ENCODE results near the gene RS1.

Gene RS1

DNA sequence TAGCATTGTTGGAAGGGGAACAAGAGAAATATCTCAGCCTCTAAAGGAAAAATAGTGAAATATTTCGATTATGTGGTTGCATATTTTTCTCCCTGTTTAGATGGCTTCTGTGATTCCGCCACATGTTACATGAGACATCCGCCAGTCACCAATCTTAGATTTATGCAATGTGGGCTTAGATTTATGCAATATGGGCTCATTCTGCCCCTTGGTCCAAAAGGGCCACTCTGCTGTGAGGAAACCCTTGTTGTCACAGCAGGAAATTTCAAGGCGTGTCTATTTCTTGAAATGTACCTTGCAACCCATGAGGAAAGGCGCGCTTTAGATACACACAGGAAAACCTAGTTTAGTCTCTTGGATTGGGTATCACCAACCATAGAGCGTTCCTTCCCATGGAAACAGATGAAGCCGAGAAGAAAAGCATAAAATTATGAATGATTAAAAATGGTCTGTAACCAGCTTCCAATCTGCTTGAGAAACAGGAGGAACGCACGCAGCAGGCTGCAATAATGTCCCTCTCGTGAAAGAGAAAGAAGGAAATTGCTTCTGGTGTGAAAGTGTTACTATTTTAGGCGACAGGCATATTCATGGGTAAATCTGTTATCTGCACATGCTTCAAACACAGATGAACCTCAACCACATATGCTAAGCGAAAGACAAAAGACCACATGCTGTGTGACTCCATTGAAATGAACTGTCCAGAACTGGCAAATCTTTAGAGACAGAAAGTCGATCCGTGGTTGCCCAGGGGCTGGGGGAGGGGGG lies 3.7 kb downstream of the RS1 start:
- no peak for DNase-seq

DNA sequence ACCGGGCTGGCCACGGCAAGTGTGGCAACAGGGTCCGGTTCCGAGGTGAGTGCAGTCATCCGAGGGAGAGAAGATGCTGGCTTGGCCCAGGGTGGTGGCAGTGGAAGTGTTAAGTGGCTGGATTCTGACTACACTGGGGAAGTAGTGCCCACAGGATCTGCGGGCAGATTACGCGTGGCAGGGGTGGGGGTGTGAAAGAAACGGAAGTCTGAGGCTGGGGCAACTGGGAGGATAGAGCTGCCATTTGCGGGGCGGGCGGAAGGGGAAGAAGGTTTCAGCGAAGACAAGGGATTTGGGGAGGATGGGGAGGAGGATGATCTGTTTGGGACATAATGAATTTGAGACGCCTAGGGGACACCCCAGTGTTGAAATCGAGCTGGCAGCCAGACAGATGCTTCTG lies 5.3 kb downstream of the RS1 start:
- no peak for DNase-seq

DNA sequence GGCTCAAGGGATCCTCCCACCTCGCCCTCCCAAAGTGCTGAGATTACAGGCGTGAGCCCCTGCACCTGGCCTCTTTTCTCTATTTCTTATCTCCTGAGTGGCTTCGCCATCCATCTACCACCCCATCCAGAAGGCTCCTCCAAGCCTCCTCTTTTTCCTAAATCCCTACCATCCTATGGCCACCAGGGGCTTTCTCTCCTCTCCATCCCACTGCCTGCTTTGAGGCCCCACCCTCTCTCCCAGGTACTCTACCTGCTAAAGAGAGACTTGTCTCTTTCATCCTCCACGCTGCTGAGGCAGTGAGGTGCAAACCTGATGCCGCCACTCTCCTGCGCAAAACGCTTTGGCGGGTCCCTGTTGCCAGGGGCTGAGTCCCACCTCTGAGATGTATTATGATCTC lies 7.0 kb downstream of the RS1 start:
- no peak for DNase-seq

DNA sequence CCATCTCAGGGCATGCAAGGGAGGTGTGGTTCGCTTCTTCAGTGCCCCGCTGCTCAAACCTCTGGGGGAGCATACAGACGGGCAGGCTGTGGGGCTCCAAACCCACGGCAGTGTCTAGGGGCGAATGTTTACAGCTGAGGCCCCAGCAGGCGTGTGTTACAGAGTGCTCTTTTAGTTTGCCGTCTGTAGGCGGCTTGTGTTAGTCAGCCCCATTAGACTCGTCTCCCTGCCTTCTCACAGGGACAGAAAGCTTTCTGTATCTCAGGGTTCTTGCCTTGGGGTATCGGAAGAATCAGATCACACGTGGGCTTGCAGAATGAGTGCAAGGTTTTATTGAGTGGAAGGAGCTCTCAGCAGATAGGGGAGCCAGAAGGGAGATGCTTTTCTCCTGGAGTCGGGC lies 10.6 kb downstream of the RS1 start:
- no peak for DNase-seq

DNA sequence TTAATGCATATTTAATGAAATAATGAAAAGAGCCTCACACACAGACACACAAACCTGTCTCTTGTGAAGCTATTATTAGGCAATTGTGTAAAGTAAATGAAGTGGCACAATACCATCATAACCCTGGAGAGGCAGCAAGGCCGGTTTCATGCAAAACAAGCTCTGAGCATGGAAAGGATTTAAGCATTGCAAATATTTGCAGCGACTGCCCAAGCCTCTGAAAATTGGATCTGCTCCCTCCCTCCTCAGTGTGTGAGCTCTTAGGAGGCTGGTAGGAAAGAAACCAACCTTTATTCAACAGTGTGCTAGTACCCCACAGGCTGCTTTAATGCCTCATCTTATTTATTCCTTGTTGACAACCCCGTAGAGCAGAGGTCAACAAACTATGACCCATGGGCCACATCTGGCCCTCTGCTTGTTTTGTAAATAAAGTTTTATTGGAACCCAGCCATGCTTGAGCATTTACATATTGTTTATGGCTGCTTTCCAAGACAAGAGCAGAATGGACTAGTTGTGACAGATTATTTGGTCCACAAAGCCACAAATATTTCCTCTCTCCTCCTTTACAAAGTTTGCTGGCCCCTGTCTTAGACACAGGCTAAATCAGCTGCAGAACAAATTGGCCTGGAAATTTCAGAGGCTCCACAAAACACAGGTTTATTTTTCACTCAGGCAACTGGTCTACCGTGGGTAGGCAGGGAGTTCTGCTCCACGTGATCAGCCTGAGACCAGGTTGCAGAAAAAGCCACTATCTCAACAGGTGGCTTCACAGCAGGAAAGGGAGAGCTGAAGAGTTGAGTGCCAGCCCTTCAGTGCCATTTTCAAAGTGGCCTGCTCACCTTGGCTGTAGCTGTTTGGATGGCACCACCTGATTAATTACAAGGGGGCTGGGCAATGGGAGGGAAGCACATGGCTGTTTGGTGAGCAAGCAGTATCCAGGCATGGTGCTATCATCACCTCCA lies 16.8 kb downstream of the RS1 start:
- no peak for DNase-seq

DNA sequence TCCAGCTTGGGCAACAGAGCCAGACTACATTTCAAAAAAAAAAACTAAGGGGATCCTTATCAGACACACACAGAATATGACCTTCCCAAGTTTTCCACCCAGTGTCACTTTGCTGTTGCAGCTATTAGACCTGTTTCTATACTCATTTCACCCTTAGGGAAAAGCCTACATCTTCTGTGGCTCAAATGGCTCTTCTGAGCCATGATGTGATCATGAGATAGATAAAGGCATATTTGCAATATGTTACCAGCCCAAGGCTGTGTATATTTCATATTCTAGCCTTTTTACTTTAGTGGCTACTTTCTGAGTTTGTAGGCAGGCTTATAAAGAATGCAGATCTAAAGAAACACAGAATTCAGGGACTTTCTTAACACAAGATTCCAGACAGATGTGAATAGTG lies 19.3 kb downstream of the RS1 start:
- no peak for DNase-seq

DNA sequence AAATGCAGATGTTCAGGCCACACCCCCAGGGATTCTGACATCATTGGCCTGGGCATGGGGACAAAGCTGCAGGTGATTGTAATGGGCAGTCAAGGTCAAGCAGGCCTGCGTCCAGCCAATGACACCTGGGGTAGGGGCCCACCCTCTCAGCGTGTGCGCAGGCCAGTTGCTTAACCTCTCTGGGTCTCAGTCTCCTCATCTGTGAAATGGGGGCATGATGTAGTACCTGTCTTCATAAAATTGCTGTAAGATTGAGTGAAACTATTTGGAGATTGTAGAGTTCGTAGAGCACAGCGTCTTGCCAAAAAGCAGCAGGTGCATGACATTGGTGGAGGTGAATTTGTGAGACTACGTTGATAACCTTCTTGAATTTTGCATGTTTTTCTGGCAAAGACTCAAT lies 21.2 kb downstream of the RS1 start:
- DNase-seq = no peak

DNA sequence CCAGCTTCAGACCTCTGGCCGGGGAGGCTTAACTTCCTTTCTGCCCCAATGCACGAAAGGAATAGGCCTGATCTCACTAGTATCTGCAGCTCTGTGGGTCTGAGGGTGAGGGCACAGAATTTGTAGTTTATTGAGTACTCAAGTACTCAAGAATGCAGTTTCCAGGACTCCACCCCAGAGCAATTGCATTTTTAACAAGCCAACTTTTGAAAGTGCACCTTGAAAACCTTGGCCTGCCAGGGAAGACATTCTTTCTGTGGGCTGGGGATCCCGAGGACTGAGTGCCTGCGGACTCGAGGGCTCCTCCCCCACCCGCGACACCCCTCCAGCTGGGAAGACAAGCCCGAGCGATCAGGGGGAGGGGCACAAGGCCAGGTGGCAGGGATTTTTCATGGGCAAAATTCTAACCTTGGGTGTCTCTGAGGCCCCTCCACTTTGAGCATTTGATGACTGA lies 22.4 kb downstream of the RS1 start:
- no peak for DNase-seq

DNA sequence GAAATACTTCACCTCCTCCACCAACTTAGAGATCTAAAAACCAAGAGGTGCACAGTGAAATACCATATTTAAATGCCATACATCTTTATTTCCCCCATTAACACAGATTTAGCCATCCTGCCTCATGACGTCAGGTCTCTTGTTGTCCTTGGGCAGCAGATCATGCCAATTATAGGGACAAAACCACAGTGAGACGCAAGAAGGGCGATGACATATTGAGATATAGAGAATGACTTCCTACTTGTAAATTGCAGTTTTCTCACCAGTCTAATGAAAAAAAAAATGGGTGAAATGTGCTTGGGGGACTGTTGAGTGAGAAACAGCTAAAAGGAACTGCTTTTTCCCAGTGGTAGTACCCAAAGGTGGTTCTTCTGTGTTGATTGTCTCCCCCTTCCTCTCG lies 24.3 kb downstream of the RS1 start:
- DNase-seq = no peak

DNA sequence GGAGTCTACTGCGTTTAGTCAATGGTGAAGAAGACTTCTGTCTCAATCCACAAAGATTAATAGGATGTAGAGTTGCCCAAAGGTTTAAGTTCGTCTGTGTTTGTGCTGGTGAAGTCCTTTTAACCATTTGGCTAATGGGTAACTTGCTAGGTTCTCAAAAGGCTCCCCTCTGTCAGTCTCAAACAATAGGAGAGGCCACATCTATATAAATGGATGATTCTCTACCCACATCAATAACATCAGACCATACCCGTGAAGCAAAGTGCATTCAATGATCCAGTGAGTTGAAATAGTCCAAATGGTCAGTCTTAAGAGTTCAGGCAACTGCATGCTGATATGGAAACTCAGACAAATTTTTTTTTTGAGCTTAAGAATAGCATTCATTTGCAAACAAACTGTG lies 28.1 kb downstream of the RS1 start:
- DNase-seq = no peak

DNA sequence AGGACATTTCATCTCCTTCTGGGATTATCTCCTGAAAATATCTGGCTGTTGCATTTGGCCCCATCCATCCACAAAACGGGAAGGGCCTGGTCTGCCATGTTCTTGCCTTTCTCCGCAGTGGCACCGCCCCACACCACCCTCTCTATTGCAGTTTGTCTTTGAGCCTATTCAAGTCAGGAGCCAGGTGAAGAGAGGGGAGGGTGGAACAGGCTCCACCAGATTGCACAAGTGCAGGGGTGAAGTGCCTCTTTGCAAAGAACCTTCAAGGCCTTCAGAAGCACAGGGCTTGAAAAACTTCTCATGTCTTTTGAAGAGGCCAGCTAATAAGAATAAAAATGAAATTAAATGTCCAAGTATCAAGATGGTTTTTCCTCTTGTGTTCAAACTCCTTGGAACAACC lies 28.7 kb downstream of the RS1 start:
- DNase-seq = no peak

DNA sequence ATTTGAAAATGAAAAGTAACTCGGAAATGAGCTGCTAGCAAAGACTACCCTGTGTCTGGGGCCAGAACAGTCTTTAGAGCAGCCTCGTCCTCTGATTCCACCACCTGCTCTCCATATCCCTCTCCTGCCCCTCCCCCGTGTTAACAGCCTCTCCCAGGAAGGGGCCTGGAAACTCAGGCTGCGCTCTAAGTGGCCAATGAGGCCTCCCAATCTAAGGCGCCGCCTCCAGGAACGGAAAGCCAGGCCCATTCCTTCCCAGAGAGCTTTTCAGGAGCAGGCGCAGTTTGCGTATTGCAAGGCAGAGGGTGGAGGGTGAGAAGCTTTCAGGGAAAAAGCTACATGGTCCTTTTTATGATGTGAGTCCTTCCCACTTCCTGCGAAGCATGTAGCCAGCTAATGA lies 31.2 kb downstream of the RS1 start:
- no peak for DNase-seq

DNA sequence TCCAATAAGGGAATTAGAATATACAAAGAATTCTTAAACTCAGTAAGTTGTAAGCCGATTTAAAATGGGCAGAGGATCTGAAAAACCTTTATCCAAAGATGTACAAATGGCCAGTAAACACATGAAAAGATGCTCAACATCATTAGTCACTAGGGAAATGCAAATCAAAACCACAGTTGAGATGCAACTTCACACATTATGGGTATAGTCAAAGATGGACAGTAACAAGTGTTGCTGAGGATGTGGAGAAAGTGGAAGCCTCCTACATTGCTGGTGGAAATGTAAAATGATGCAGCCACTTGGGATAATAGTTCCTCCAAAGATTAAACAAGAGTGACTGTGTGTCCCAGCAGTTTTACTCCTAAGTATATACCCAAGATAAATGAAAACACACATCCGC lies 32.6 kb downstream of the RS1 start:
- DNase-seq = no peak

DNA sequence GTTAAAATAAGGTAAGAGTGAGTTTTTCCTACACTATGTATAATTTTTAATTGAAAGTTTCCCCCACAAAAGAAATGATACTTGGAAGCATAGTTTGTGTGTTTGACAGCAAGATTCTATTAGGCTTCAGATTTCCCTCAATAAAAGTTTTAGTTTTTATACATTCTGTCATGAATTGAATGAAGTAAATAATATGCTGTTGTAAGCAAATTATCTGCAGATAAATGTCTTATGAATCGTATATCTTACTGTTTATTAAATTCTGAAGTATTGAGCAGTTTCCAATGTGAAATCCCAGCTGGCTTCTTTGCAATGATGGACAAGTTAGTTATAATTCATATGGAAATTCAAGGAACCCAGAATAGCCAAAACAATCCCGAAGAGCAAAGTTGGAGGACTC lies 33.5 kb downstream of the RS1 start:
- no peak for DNase-seq

DNA sequence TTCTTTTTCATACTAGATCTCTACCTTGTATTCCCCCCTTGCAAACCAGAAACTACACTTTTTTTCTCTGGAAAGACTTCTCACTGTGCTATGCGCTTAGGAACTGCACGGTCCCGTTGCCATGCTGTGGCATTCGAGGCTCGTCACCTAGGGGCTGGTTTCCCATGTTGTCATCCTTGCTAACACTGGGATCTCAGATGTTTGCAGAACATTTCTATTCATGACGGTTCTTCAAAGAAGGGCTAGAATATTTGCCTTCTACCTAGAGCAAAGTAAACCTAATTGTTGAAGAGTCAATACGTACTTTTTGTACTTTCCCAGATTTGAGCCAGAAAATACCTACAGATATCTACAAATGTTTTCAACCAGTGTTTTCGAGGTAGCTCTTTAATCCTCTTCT lies 41.0 kb downstream of the RS1 start:
- no peak for DNase-seq

DNA sequence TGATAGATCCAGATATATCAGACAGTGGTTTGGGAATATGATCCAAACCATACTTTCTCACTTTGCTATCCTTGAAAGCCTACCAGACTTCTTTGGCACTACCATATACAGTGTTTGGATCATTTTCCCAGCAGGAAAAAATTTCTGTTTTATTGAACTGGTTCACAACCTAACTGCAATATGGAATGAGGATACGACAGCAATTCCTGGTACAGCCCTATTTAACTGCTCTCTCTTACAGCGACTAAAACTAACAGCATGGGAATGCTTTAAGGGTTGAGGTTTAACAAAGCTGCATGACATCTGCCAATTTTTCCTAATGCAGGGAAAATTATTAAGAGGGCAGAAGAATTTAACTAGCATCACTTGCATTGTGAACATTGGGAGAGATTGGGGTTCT lies 47.3 kb downstream of the RS1 start:
- DNase-seq = no peak

DNA sequence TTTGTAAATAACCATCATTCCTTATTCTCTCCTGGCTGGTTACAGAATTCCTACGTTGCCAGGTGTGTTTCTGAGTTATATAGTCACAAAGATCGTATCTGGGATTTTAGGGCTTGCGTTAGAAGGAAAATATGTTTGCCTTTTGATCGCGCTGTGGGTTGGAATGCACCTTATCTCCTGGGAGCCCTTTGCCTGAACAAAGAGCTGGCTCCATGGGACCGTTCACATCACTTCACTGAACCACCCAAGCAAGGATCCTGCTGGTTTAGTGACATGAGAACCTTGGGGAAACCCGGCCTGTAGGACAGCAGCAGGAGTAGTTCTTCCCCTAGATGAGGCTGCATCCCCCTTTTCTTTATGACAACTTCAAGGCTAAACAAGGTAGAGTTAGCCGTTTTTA lies 51.6 kb downstream of the RS1 start:
- no peak for DNase-seq

DNA sequence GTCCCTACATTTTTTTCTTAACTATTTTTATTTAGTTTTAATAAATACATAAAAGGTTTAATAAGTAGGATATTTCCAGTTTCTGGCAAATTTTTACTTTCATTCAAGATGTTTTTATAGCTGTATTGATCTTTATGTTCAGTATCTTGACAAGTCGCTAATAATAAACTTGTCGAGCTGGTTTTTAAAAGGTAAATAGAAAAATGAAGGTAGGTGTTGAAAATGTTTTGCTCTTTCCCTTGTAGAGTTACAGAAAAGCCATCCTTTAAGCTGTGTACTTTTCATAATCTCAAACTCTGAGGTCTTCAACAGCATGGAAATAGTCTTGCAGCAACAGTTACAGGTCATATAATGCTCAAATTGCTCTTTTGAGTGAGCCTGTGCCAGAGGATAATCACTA lies 52.6 kb downstream of the RS1 start:
- DNase-seq = no peak

DNA sequence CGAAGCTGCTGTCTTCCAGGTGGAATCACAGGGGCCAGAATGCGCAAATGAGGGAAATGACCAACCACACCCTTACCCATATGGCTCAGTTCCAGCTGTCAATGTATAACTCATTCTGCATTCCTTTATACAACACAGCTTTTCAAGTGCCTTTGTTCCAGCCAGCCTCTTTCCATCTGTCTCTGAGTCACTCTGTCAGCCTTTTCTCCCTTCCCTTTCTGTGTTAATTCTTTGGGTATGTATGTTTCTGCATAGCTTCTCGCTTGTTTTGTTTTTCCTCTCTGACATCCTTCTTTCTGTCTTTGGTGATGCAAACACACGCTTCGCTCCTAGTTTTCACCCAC lies 54.5 kb downstream of the RS1 start:
- DNase-seq = no peak

DNA sequence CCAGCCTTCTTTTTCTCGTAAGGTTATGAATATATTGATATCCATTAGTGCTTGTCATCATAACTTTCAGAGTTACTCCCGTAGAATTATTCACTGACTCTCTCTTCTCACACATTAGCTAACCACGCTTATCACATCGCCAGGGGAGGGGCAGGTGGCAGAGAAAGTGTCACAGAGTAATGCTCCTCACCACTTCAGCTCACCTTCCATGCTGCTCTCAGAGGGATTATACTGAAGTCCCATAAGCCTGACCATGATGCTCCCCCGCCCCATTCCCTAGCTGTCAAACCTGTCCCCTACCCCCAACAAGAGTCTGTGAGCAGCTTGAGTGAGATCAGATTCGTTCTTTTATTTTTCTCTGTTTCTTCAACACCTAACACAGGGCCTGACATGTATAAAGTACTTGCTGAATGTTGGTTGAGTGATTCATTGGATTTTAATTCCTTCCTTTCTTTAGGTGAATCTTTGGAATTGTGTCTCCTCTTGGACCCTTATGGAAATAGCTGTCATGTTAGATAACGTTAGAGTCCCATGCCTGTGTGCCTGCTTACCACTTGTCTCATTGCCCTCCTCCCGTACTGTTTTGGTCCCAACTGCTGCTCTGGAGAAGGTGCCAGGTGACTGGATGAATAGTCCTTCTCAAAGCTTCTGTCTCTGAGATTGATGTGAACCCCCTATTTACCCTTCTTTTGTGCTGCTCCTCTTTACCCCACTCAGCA lies 55.1 kb downstream of the RS1 start:
- no peak for DNase-seq

DNA sequence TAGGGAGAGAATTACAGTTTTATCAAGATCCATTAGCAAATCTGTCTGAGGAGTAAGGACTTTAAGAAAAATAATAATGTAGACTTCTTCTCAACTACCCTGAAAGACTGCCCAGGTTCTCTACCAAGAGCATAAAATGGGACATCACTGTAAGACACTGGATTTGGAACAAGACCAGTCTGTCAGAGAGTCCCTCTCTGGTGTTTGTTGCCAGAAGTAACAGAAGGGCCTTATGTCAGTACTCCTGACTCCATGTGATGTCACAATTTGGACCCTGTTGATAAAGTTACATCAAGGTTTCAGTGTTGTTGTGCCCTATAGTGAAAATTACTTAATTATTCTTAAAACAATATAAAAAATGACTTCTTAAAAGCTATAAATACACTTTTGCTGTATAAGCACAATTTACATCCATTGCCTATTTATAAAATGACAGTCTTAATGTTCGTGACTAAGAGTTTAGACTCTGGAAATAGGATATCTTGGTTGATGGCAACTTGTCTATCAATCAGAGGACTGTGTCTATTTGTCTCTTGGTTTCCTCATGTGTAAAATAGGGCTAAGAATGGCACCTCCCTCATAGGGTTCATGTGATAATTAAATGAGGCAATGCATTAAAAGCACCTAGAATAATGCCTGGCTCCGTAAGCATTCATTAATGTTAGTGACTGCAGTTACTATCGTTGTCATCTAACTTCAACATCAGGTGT lies 57.8 kb downstream of the RS1 start:
- DNase-seq = no peak

DNA sequence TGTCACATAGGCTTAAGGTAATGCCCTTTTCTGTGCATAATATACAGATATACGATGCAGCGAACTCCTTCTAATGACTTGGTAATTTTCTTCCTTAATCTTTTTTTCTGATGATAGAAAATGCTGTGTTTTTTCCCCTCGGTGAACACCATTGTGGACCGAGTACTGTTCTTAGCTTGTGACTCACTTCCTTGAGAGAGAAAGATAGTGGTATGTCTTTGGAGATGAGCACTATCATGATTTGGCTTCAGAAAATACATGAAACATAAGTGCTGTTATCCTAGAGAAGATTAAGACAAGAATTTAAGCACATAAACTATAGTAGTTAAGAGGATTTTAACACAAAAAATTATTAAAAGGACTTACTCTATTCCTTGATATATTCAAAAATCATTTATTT lies 63.9 kb downstream of the RS1 start:
- no peak for DNase-seq

DNA sequence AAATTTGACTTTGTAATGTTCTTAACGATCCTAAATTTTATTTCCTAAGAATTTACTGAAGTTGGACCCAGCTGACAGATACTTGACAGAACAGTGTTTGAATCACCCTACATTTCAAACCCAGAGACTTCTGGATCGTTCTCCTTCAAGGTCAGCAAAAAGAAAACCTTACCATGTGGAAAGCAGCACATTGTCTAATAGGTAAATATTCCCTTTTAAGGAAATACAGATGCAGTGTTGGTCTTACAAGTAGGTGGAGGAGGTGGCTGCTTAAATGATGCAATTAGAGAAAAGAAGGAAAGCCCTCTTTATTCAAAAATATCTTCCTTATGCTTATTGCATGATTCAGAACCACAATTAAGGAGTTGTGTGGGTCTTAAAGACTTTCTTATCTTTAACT lies 73.5 kb downstream of the RS1 start:
- no peak for DNase-seq
